GM21619 (cell line): Measurements from ENCODE around the gene PPP6R2.

ENCODE experiments used
- ATAC-seq: cut with Tn5 transposase; IDR thresholded peaks from one replicate; pipeline ENCODE4 v1.9.1; 2021; ENCODE audit not compliant: unreplicated experiment

Gene PPP6R2

GRCh38 chr22:50467773-50468440 lies 124.8 kb downstream of the PPP6R2 start:
- ATAC-seq = no peak

- ATAC-seq = no peak
Observed at GRCh38 chr22:50468626-50469025, 125.5 kb downstream of the PPP6R2 start.

- ATAC-seq = peak; percentile 47
Observed at GRCh38 chr22:50469377-50470305, 126.5 kb downstream of the PPP6R2 start.

DNA sequence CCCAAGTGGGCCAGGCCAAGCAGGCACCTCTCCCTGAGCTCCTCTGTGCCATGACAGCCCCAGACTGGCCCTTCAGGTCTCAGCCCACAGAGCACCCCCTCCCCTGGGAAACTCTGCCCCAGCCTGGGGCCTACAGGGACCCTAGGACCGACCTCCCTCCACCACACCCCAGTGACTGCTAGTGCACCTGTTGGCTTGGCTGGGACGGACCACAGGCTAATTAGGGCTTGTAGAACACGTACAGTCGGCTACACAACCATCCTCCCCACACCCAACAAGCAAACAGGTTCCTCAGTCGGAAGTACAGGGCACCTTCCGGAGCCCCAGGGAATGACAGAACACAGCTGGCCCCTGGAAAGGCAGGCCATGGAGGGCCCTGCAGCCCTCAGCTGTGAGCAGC lies 127.4 kb downstream of the PPP6R2 start:
- no peak for ATAC-seq

DNA sequence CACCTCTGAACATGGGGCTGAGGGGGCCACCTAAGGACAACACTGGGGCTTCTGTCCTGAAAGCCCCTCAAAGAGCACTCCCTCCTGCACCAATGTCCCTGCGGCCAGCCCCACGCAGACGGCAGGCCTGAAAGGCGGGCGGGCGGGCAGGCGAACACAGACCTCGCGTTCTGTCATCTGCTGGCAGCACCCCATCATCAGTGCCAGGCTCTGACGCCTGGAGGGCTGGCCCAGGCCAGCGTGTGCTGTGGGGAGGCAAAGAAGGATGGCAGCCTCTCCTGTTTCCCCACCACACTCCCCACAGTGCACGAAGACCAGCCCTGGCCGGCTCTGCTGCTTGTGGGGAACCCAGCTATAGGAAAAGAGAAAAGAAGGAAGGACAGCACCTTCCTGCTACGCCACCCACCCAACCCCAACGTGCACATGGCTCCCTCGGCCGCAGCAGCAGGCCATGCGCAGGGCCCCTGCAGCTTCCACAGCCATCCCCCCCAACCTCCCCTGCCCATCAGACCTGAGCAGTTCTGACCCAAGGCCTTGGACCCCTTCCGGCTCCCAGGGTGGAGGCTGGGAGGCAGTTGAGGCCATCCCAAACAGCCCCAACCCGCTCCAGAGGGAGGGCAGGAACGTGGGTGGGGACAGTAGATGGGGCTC lies 128.2 kb downstream of the PPP6R2 start:
- no peak for ATAC-seq

DNA sequence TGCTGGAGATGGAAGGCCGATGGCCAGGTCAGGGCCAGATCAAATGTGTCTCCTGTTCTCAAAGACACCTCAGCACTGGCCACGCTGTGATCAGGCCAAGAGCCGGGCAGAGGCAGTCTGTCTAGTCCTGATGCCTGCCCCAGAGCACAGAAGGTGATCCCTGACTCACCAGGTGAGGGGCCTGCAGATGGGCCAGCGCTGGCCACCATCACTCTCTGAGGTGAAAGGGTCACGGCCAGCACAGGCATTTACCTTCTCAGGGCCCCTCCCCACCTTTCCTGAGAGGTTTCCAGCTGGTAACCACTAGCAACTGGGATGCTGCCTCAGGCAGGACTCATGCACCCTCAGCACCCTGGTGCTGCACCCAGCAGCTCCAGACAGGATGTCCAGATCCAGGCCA lies 128.8 kb downstream of the PPP6R2 start:
- ATAC-seq = no peak

DNA sequence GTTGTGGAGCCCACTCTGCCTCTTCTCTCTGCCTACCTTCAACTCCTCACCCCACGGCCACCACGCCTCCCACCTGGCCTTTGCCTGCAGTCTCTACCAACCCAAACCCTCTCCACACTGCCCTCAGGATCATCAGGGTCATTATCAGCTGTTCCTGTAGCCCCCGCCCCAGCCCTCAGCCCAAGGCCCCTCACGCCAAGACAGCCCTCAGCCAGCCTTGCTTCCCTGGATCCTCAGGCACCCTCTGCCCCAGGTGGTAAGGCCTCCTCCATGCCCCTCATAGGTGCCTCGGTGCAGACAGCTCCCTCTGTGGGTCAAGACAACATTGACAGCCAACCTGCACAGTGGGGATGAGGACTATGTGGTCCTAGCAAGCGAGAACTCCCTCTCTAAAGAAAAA lies 130.0 kb downstream of the PPP6R2 start:
- ATAC-seq = no peak

GRCh38 chr22:50473855-50474671 lies 130.9 kb downstream of the PPP6R2 start:
- ATAC-seq = no peak

- ATAC-seq = peak; percentile 63
Observed at GRCh38 chr22:50474710-50475651, 131.9 kb downstream of the PPP6R2 start, which contains the start of gene SBF1. Gene SBF1 (minus strand): TSS chr22:50475035. CDS start chr22:50474840, 195 bp downstream.

DNA sequence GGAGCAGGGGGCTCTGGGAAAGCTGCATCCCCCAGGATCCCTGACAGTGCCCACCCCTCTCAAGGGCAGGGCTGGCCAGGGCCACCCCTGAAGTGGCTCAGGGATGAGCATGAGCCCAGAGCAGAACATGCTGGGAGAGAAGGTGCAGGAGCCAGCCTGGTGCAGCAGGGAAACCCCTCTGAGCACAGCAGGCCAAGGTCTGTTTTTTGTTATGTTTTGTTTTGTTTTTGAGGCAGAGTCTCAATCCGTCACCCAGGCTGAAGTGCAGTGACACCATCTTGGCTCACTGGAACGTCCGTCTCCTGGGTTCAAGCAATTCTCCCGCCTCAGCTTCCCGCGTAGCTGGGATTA lies 132.5 kb downstream of the PPP6R2 start:
- ATAC-seq = no peak

DNA sequence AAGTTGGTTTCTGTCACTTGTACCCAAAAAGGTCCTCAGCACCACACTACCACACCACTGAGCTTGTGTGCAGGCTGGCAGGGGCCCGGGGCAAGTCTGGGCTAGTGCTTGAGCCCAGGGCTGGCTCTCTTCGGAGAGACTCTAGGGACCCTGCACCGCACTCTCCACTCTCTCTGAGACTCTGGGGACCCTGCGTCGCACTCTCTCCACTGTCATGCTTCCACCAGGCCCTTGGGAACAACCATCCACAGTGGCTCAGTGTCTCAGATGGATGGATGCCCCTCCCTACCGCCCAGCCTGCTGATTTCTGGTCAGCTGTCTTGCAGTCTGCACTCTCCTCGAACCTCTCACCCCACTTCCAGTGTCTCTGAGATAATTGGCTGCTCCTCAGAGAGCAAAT lies 133.7 kb downstream of the PPP6R2 start:
- ATAC-seq = no peak

DNA sequence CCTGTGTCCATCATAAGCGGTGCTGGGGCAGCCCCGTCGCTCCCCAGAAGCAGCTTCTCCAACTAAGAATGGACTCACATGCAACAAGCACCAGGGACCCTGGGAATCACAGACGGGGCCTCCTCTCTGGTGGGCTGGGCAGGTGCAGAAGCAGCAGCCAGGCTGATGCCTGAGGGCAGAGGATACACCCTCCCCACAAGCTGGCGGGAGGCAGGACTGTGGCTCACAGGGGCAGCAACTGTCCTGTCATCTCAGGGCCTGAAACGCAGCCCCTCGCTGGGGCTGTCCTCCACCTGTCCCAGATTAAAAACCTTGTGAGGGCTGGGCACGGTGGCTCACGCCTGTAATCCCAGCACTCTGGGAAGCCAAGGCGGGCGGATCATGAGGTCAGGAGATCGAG lies 134.8 kb downstream of the PPP6R2 start:
- no peak for ATAC-seq

DNA sequence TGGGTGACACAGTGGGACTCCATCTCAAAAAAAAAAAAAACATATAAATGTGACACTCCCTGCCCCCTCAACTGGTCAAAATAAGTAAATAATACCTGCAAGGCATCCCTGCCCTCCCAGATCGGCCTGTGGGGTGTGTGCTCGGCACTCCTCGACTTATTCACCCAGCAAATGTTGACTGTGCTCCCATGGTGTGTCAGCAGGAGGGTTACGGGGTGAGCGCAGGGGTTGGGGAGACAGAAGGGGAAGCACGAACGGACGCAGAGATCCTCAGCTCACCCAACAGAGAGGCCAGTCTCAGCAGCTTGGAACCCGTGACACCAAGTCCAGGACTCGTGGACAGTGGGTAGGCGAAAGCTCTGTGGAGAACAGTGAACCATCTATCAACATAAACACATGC lies 136.6 kb downstream of the PPP6R2 start:
- ATAC-seq = no peak

DNA sequence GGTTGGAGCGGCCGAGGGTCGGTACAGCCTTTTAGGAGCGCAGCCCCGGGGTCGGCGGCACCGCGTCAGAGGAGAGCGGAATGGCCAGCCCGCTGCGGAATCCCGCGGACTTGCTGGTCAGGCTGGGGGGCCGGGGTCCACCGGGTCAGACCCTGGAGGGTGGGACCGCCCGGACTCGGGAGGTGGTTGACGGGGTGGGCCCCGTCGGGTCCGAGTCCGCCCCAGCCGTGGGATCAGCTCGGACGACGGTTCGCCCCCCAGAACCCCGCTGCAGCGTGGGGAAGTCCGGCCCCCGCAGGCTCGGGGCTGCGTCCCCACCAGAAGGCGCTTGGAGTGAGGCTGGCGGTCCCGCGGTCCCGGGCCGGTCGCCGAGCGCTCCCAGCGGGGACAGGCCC lies 137.9 kb downstream of the PPP6R2 start:
- no peak for ATAC-seq

DNA sequence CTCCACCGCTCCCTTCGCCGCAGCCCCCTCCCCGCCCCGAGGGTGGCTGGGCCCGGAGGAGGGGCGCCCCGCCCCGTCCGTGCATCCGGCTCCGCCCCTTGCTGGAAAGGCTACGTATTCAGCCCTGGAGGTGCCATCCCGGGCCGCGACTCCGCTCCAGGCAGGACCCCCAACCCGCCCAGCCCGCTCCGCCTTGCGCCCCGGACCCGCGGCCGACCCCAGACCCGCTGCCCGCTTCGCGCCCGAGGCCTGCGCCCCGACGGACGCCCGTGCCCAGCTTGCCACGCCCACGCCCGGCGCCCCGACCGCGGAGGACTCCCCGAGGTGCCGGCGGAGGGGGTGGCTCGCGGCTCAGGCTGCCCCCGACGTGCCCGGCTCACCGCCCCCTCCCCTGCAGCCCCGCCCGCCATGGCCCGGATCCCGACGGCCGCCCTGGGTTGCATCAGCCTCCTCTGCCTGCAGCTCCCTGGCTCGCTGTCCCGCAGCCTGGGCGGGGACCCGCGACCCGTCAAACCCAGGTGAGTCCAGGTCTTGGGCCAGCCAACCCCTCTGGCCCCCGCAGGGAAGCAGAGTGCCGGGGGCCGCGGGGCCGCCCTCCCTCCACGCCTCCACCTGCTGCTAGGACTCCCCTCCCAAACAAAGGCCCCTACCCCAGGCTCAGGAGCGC lies 138.4 kb downstream of the PPP6R2 start, which contains the start of gene ADM2:
ADM2 (plus strand) TSS at position 104 of the 667 bp plus-strand sequence; CDS start at position 409, 305 bp downstream.
- no peak for ATAC-seq

GRCh38 chr22:50482107-50483074 lies 139.3 kb downstream of the PPP6R2 start:
- ATAC-seq = no peak

DNA sequence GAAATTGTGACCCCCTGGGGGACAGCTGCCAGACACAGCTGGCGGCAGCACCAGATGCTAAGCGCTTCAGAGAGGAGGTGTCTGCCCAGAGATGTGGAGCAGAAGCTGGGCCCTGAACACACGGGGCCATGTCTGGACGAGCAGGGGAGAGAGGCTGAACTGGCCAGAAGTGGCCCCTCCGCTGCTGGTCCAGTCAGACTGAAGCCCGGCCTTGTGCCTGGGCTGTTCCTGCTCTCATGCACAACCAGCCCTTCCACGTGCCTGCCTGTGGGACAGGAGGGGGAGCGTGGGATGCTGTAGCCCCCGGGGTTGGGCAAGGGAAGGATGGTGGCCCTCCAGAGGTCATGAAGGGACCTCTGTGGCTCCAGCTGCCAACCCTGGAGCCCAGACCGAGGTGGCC lies 140.0 kb downstream of the PPP6R2 start:
- no peak for ATAC-seq

DNA sequence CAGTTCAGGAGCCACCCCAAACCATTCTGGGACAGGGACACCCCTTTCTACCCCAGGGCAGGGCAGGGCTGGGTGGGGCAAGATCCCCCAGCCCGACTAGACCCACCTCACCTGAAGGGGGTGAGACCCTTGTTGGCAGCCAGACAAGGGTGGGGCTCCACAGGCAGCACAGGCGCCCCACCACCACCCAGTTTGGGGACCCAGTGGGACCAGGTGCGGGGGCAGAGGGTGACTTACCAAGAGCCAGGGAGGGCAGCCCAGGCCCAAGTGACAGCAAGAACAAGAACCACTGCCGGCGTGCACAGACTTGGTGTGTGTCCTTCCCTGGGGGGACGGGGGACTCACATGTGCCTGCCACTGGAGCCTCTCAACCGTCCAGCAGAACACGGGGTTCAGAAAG lies 140.4 kb downstream of the PPP6R2 start:
- ATAC-seq = no peak
